Glutamatergic neuron (in vitro differentiated cells): ENCODE measurements around the gene PPTC7. TPM values are rescaled to one million over a fixed set of nuclear protein-coding genes. Genes with fewer than 3 reads are reported as not detected.

Experiments
- DNase-seq: peaks from one replicate; pipeline ENCODE4 v3.0.0; 2022
- H3K27ac Mint-ChIP-seq: one replicate; pipeline ENCODE4 v1.8.0; 2020; ENCODE audit warnings: mild to moderate bottlenecking, mixed read lengths, inconsistent platforms; ENCODE audit not compliant: unreplicated experiment
- H3K27me3 Mint-ChIP-seq: one replicate; pipeline ENCODE4 v1.8.0; 2020; ENCODE audit warnings: mild to moderate bottlenecking, moderate library complexity, mixed read lengths, inconsistent platforms; ENCODE audit not compliant: unreplicated experiment
- H3K36me3 Mint-ChIP-seq: one replicate; pipeline ENCODE4 v1.8.0; 2020; ENCODE audit warnings: mild to moderate bottlenecking, mixed read lengths, inconsistent platforms; ENCODE audit not compliant: unreplicated experiment
- H3K4me1 Mint-ChIP-seq: one replicate; pipeline ENCODE4 v1.8.0; 2020; ENCODE audit warnings: mild to moderate bottlenecking, low read depth, mixed read lengths, inconsistent platforms; ENCODE audit not compliant: unreplicated experiment
- H3K4me3 Mint-ChIP-seq: one replicate; pipeline ENCODE4 v1.8.0; 2020; ENCODE audit warnings: mild to moderate bottlenecking, mixed read lengths, inconsistent platforms; ENCODE audit not compliant: unreplicated experiment
- H3K9me3 Mint-ChIP-seq: one replicate; pipeline ENCODE4 v1.8.0; 2020; ENCODE audit warnings: mild to moderate bottlenecking, moderate library complexity, mixed read lengths, inconsistent platforms; ENCODE audit not compliant: unreplicated experiment
- CTCF ChIP-seq: fragments of 200-600 bp; sonication (generic); IDR thresholded peaks from one replicate; pipeline ENCODE4 v1.5.0; 2021; ENCODE audit not compliant: partially characterized antibody, unreplicated experiment
- total RNA-seq: library from RNA; stranded (reverse); fragmentation: NEBNext Ultra II Directional; extraction: Animal tissue kit (Norgen Biotek cat#: 25700); gene quantifications from one replicate; pipeline ENCODE4 v1.2.1, GENCODE V29; 2021; ENCODE audit not compliant: unreplicated experiment

The PPTC7 gene
- total RNA-seq, 1 donor from 2014 or later, result 11.4 TPM

- H3K27me3 Mint-ChIP-seq, result no peaks in the 10 kb centered on the region
- H3K9me3 Mint-ChIP-seq, result peaks cover 7% of the 10 kb centered on the region
- no peak overlapping the region for H3K27ac Mint-ChIP-seq
- TF ChIP-seq CTCF, result no peak
- peak overlapping the region; percentile 4 for H3K4me3 Mint-ChIP-seq
- H3K36me3 Mint-ChIP-seq, result no peaks in the 10 kb centered on the region
- H3K4me1 Mint-ChIP-seq, result peaks cover 2% of the 10 kb centered on the region
- no peak for DNase-seq
Observed at GRCh38 chr12:110498984-110499706, 84.0 kb downstream of the PPTC7 start.

Other genes with a start within 250 kb of the PPTC7 start
- gene ANAPC7, start 179.6 kb downstream of the PPTC7 start, total RNA-seq, result 93.7 TPM
- gene ARPC3, start 133.0 kb downstream of the PPTC7 start, total RNA-seq, result 190 TPM
- 17.5 TPM for gene GPN3, start 115.1 kb downstream of the PPTC7 start, total RNA-seq
- gene FAM216A, start 114.5 kb downstream of the PPTC7 start, total RNA-seq, result 21.7 TPM
- gene VPS29, start 81.2 kb downstream of the PPTC7 start, total RNA-seq, result 94.6 TPM
- gene RAD9B, start 81.0 kb downstream of the PPTC7 start, total RNA-seq, result 0.49 TPM
- 21.8 TPM for gene TCTN1, start 30.8 kb upstream of the PPTC7 start, total RNA-seq
- 0.71 TPM for gene HVCN1, start 105.8 kb upstream of the PPTC7 start, total RNA-seq
- 137 TPM for gene PPP1CC, start 159.6 kb upstream of the PPTC7 start, total RNA-seq